Caco-2 (cell line): Measurements from ENCODE around the gene STOML2. TPM values are rescaled to one million over a fixed set of nuclear protein-coding genes. Genes with fewer than 3 reads are reported as not detected.
A peak's percentile ranks its signal among the peaks of the same experiment; 100 is the strongest.

Experiments used
- BruUV-seq: library from RNA; stranded (reverse); fragments of 400-500 nt; replicated peaks from 2 replicates; lab custom pipeline; 2021; lab: Mats Ljungman, UMichigan
- CTCF ChIA-PET: fragments of 300-600 bp; sonication (Branson Sonifier 250); formaldehyde crosslinking; loops from one replicate; lab custom pipeline; 2022; ENCODE audit warnings: antibody characterized with exemption; lab: Charles Lee
- POLR2A ChIA-PET: fragments of 300-600 bp; sonication (Branson Sonifier 250); formaldehyde crosslinking; loops from one replicate; lab custom pipeline; 2022; ENCODE audit warnings: antibody characterized with exemption; lab: Charles Lee
- DNase-seq, 2 experiments: peaks; one replicate each; pipeline versions ENCODE4 v3.0.0 to v3.0.0-alpha.2; 2020 to 2022
- H3K27me3 ChIP-seq: replicated peaks from 2 replicates; pipeline ENCODE4 v1.6.0; 2011; ENCODE audit warnings: low read length; ENCODE audit not compliant: control insufficient read depth, insufficient read depth
- H3K36me3 ChIP-seq: 2 replicates; pipeline ENCODE4 v1.5.1; 2011; ENCODE audit warnings: low read length; ENCODE audit not compliant: control insufficient read depth, insufficient read depth
- H3K4me1 ChIP-seq: fragments of 250-450 bp; sonication (Bioruptor Pico); 2 replicates; pipeline ENCODE4 v1.5.1; 2020; ENCODE audit warnings: mild to moderate bottlenecking
- H3K4me3 ChIP-seq: 2 replicates; pipeline ENCODE4 v1.5.1; 2011; ENCODE audit warnings: low read depth, mild to moderate bottlenecking, control low read depth, low read length
- H3K9me3 ChIP-seq: fragments of 250-450 bp; sonication (Bioruptor Pico); 2 replicates; pipeline ENCODE4 v1.5.1; 2020; ENCODE audit warnings: mild to moderate bottlenecking, moderate library complexity
- H3K27ac Mint-ChIP-seq: one replicate; pipeline ENCODE4 v1.8.0; 2022; ENCODE audit warnings: mixed read lengths; ENCODE audit not compliant: unreplicated experiment
- H3K27me3 Mint-ChIP-seq: one replicate; pipeline ENCODE4 v1.8.0; 2022; ENCODE audit warnings: mixed read lengths; ENCODE audit not compliant: insufficient read depth, unreplicated experiment
- H3K36me3 Mint-ChIP-seq: one replicate; pipeline ENCODE4 v1.8.0; 2022; ENCODE audit warnings: mild to moderate bottlenecking, mixed read lengths; ENCODE audit not compliant: insufficient read depth, unreplicated experiment
- H3K4me1 Mint-ChIP-seq: one replicate; pipeline ENCODE4 v1.8.0; 2022; ENCODE audit warnings: low read depth, mixed read lengths; ENCODE audit not compliant: unreplicated experiment
- H3K4me3 Mint-ChIP-seq: one replicate; pipeline ENCODE4 v1.8.0; 2022; ENCODE audit warnings: mild to moderate bottlenecking, moderate library complexity, mixed read lengths; ENCODE audit not compliant: unreplicated experiment
- H3K9me3 Mint-ChIP-seq: one replicate; pipeline ENCODE4 v1.8.0; 2022; ENCODE audit warnings: mixed read lengths; ENCODE audit not compliant: unreplicated experiment
- CTCF ChIP-seq, 2 experiments: fragments of 200-600 bp in 1 of 2; IDR thresholded peaks; 1 replicate in 1 of 2; 2 replicates in 1 of 2; pipeline versions ENCODE4 v1.5.1 to v1.8.0; 2011 to 2022; ENCODE audit warnings: antibody characterized with exemption in 1 of 2, control low read depth in 1 of 2, inconsistent platforms in 1 of 2, low read depth in 1 of 2, low read length in 1 of 2, mild to moderate bottlenecking in 1 of 2, moderate library complexity in 1 of 2; ENCODE audit not compliant: insufficient read depth in 1 of 2, severe bottlenecking in 1 of 2, unreplicated experiment in 1 of 2
- intact Hi-C: fragments of 100-400 bp; cut with micrococcal nuclease; formaldehyde crosslinking; loops from one replicate; pipeline ENCODE4 v1.10.0; 2022; ENCODE audit not compliant: unreplicated experiment
- total RNA-seq: library from RNA; stranded (reverse); gene quantifications from 2 replicates; pipeline ENCODE4 v1.2.3, GENCODE V29; 2022

Gene STOML2
- total RNA-seq, 1 experiment from 2014 or later: 235 TPM

- Histone ChIP-seq H3K4me1 (no peaks in the 10 kb centered on the region), H3K9me3 (no peaks in the 10 kb centered on the region), H3K36me3 (no peaks in the 10 kb centered on the region; the same call in none of the 2 replicates), H3K27me3 (no peaks in the 10 kb centered on the region), H3K4me3 (no peak overlapping the region)
- Mint-ChIP-seq H3K9me3 (no peaks in the 10 kb centered on the region), H3K27ac (no peak overlapping the region), H3K4me3 (no peak overlapping the region), H3K27me3 (no peaks in the 10 kb centered on the region), H3K4me1 (no peaks in the 10 kb centered on the region), H3K36me3 (peaks cover 48% of the 10 kb centered on the region)
- ChIA-PET POLR2A (interaction anchor here (0.5 to 1.1 kb wide), 2 partner anchors 18 to 21 kb away, joined by 5 to 10 read pairs; partner anchors contain the start of gene VCP), CTCF (interaction anchor here (0.6 to 3.9 kb wide), 15 partner anchors 8 to 403 kb away, joined by 3 to 76 read pairs (median 4); partner anchors contain the start of genes FANCG and VCP)
- BruUV-seq: no TSS peak
- DNase-seq: peak; percentile 58 to 66
- peak; percentile 74 to 75 for TF ChIP-seq CTCF (IDR thresholded peaks at IDR 0.05; ENCODE audit: insufficient read depth in 1 of 2, low read depth in 1 of 2, low read length in 1 of 2, severe bottlenecking in 1 of 2, unreplicated experiment in 1 of 2)
- intact Hi-C loops: loop anchor here (1.0 to 2.0 kb wide), 2 partner anchors 57 to 152 kb away; no protein-coding TSS in a partner anchor
Measured at GRCh38 chr9:35051069-35051967, 51.6 kb downstream of the STOML2 start.

Other genes with a start within 250 kb of the STOML2 start
- 0.12 TPM in 1 of 2 replicates, not detected in the other for gene PHF24, start 144.8 kb downstream of the STOML2 start, total RNA-seq
- 3.1 and 3.4 TPM in 2 replicates for gene DNAJB5, start 113.4 kb downstream of the STOML2 start, total RNA-seq
- 281 TPM in 2 replicates for gene VCP, start 30.5 kb downstream of the STOML2 start, total RNA-seq
- 68.9 and 74.8 TPM in 2 replicates for gene FANCG, start 23.2 kb downstream of the STOML2 start, total RNA-seq
- gene PIGO, start 6.5 kb downstream of the STOML2 start, total RNA-seq: 38.7 and 41.5 TPM in 2 replicates
- 5.8 and 6.4 TPM in 2 replicates for gene ATOSB, start 12.7 kb upstream of the STOML2 start, total RNA-seq
- 19.7 and 20.8 TPM in 2 replicates for gene UNC13B, start 58.9 kb upstream of the STOML2 start, total RNA-seq